ENCODE data around the gene BEGAIN. TPM values are rescaled to one million over a fixed set of nuclear protein-coding genes. Genes with fewer than 3 reads are reported as not detected.

BEGAIN gene
- total and polyA plus RNA-seq, 2 of the 8 experiments (the other 6 are each of a cell fraction or from before 2014, with no cell fraction given): 2.9 to 3.0 TPM

GRCh38 chr14:100534528-100535286 is 52.5 kb downstream of the BEGAIN start:
- Histone ChIP-seq H3K4me1 (replicated peaks in 1 of 4; ENCODE audit: control insufficient read depth in 3 of 4, insufficient read depth in 4 of 4, low read length in 3 of 4) (peaks cover 0 to 10% (median 0%) of the 10 kb centered on the region in 4 experiments; a peak in 1 of 7 replicates), H2BK120ac (replicated peaks; ENCODE audit: low read depth, low read length) (no peak overlapping the region), H2BK12ac (ENCODE audit: low read depth, low read length) (no peak overlapping the region), H4K5ac (ENCODE audit: insufficient read length, low read depth, low read length) (no peak overlapping the region), H3K4ac (replicated peaks; ENCODE audit: insufficient read length, low read depth, low read length) (no peak overlapping the region), H3K23ac (ENCODE audit: insufficient read length) (no peak overlapping the region), H3K18ac (ENCODE audit: extremely low read depth, low read length) (no peak overlapping the region; the same call in 1 of the 2 replicates), H3K9me3 (ENCODE audit: insufficient read depth in 2 of 2, low read depth in 1 of 2, low read length in 1 of 2) (no peaks in the 10 kb centered on the region), H3K9ac (replicated peaks in 1 of 4; ENCODE audit: extremely low read depth in 1 of 4, low read depth in 3 of 4, low read length in 3 of 4) (no peak overlapping the region), H2BK20ac (ENCODE audit: low read length) (no peak overlapping the region), H3K14ac (ENCODE audit: insufficient read length) (no peak overlapping the region), H3K23me2 (ENCODE audit: low read depth, low read length) (no peaks in the 10 kb centered on the region), H3K4me2 (ENCODE audit: insufficient read depth in 1 of 2, low read depth in 2 of 2, low read length in 2 of 2) (no peak overlapping the region), H3K4me3 (ENCODE audit: extremely low read depth in 1 of 4, insufficient read depth in 2 of 4, low read depth in 3 of 4, low read length in 4 of 4) (no peak overlapping the region), H2BK5ac (ENCODE audit: low read depth, low read length) (no peak overlapping the region), H2AK5ac (ENCODE audit: low read depth, low read length) (no peak overlapping the region), H4K8ac (ENCODE audit: extremely low read depth, insufficient read depth, low read length) (no peak overlapping the region), H4K20me1 (replicated peaks in 1 of 2; ENCODE audit: control insufficient read depth in 1 of 2, insufficient read depth in 2 of 2, low read length in 2 of 2) (no peaks in the 10 kb centered on the region), H2AFZ (ENCODE audit: low read length) (no peak overlapping the region), H2BK15ac (ENCODE audit: low read length) (no peak overlapping the region), H3K79me2 (ENCODE audit: control insufficient read depth in 1 of 2, insufficient read depth in 2 of 2, low read length in 2 of 2) (no peaks in the 10 kb centered on the region), H4K91ac (replicated peaks; ENCODE audit: insufficient read length, low read length) (no peak overlapping the region), H3K79me1 (ENCODE audit: low read depth, low read length) (no peaks in the 10 kb centered on the region), H3K27ac (ENCODE audit: low read depth, low read length) (no peak overlapping the region), H3K27me3 (replicated peaks in 1 of 4; ENCODE audit: control insufficient read depth in 3 of 4, extremely low read depth in 1 of 4, insufficient read depth in 3 of 4, low read length in 3 of 4) (no peaks in the 10 kb centered on the region), H3K36me3 (ENCODE audit: control insufficient read depth in 2 of 4, insufficient read depth in 4 of 4, low read length in 3 of 4) (no peaks in the 10 kb centered on the region), H3K56ac (replicated peaks; ENCODE audit: insufficient read length, low read depth, low read length) (no peak overlapping the region)
- DNase-seq (ENCODE audit: low read depth in 1 of 2, low spot score in 2 of 2) (no peak), FAIRE-seq (no peak)
- ChIA-PET CTCF (ENCODE audit: partially characterized antibody) (interaction anchor here (0.7 to 9.2 kb wide), 15 partner anchors 7 to 196 kb away, joined by 3 to 61 read pairs (median 4); no protein-coding TSS in a partner anchor), POLR2A (ENCODE audit: partially characterized antibody) (interaction anchor here (1.6 kb wide), 1 partner anchor 13 kb away, joined by 5 read pairs; no protein-coding TSS in a partner anchor)
- WGBS, 2 experiments (ENCODE audit: extremely low coverage in 1 of 2, insufficient coverage in 1 of 2, insufficient read length in 1 of 2, insufficient replicate concordance in 2 of 2, low coverage in 1 of 2, low lambda C conversion rate in 2 of 2, missing lambda C conversion rate in 1 of 2): 87% methylated on average over 12 of the region's 13 CpGs; no CpG with 5 or more reads in 1 of the 2 experiments
- TF ChIP-seq EP300 (IDR thresholded peaks at IDR 0.05; ENCODE audit: borderline replicate concordance in 1 of 2, low read depth in 2 of 2, low read length in 2 of 2) (no peak), SIN3A (conservative IDR thresholded peaks at IDR 0.05 in 1 of 2, IDR thresholded peaks at IDR 0.05 in 1 of 2; ENCODE audit: low read depth in 1 of 2, low read length in 2 of 2) (no peak), JUN (IDR thresholded peaks at IDR 0.05; ENCODE audit: low read depth, low read length) (no peak), GTF2F1 (IDR thresholded peaks at IDR 0.05; ENCODE audit: borderline replicate concordance, low read depth, low read length) (no peak), ASH2L (IDR thresholded peaks at IDR 0.05; ENCODE audit: low read length) (no peak), SP4 (IDR thresholded peaks at IDR 0.05; ENCODE audit: low read length) (no peak), KDM4A (IDR thresholded peaks at IDR 0.05; ENCODE audit: low read depth, low read length, severe bottlenecking) (no peak), CTCF (IDR thresholded peaks at IDR 0.05; ENCODE audit: control extremely low read depth in 1 of 3, insufficient read depth in 1 of 3, low read depth in 1 of 3, low read length in 3 of 3) (no peak), TCF12 (IDR thresholded peaks at IDR 0.05; ENCODE audit: low read depth, low read length) (no peak)

All from H1 (cell line).